Transverse colon (tissue), 4 donors: Measurements from ENCODE around the gene C9orf50. TPM values are rescaled to one million over a fixed set of nuclear protein-coding genes. Genes with fewer than 3 reads are reported as not detected.
A peak's percentile ranks its signal among the peaks of the same experiment; 100 is the strongest.

Experiments
- DNase-seq: peaks from one replicate; pipeline ENCODE4 v3.0.0-alpha.2; 2019
- H3K27ac ChIP-seq, 4 donors: fragments of 200-600 bp; sonication (generic); 2 replicates each; pipeline ENCODE4 v1.5.1; 2016 to 2018; ENCODE audit warnings: inconsistent platforms in 4 of 4
- H3K27me3 ChIP-seq: fragments of 200-600 bp; sonication (generic); 2 replicates; pipeline ENCODE4 v1.5.1; 2017; ENCODE audit warnings: inconsistent platforms
- H3K36me3 ChIP-seq, 4 donors: fragments of 200-600 bp; sonication (generic); 2 replicates each; pipeline ENCODE4 v1.5.1; 2017 to 2019; ENCODE audit warnings: inconsistent platforms in 4 of 4
- H3K4me1 ChIP-seq, 4 donors: fragments of 200-600 bp; sonication (generic); 2 replicates each; pipeline ENCODE4 v1.5.1; 2017 to 2020; ENCODE audit warnings: inconsistent platforms in 4 of 4
- H3K4me3 ChIP-seq, 4 donors: fragments of 200-600 bp; sonication (generic); 1 replicate in 1 of 4; 2 replicates in 3 of 4; pipeline versions ENCODE4 v1.5.1 to v1.6.1; 2017 to 2019; ENCODE audit warnings: inconsistent platforms in 4 of 4
- H3K9me3 ChIP-seq, 2 donors: fragments of 200-600 bp; sonication (generic); 2 replicates each; pipeline ENCODE4 v1.5.1; 2017 to 2019; ENCODE audit warnings: inconsistent platforms in 2 of 2
- EP300 ChIP-seq: sonication (generic); formaldehyde crosslinking; IDR thresholded peaks from one replicate; pipeline ENCODE4 v1.6.1; 2017; ENCODE audit warnings: antibody characterized with exemption, low read depth
- POLR2A ChIP-seq: fragments of 450-650 bp; IDR thresholded peaks from one replicate; pipeline ENCODE4 v1.6.1; 2016; ENCODE audit warnings: antibody characterized with exemption, mild to moderate bottlenecking, moderate library complexity
- POLR2AphosphoS5 ChIP-seq, 3 donors: sonication (generic); formaldehyde crosslinking; IDR thresholded peaks; one replicate each; pipeline ENCODE4 v1.6.1; 2016; ENCODE audit warnings: antibody characterized with exemption in 3 of 3
- WGBS, 2 donors: methylation state at CpG; one replicate each; pipeline ENCODE4 v1.1.5; 2018; ENCODE audit warnings: low coverage in 1 of 2; 5-methylcytosine and 5-hydroxymethylcytosine counted together
- in situ Hi-C, 4 donors: fragments of 200-750 bp; cut with MboI; loops; one replicate each; pipeline versions ENCODE4 v1.15.0 to v1.15.1; 2017; ENCODE audit warnings: low sequenced_read_pairs in 3 of 4, low pct_ligation_motif_present in 1 of 4, low pct_unique_long_range_greater_than_20kb in 1 of 4
- intact Hi-C: fragments of 100-400 bp; cut with DNase I; formaldehyde crosslinking; loops from one replicate; pipeline ENCODE4 v1.15.1; 2023; ENCODE audit warnings: low total_unique reads
- total RNA-seq, 4 donors: library from RNA; depleted of rRNA; stranded (reverse); fragments of >200 nt; gene quantifications; one replicate each; pipeline ENCODE4 v1.1.0, GENCODE V29; 2016
- TF ChIP-seq, protein P1 (sequence below), 5 experiments: fragments of 200-600 bp in 3 of 5; fragments of 450-650 bp in 2 of 5; sonication (generic) in 3 of 5; IDR thresholded peaks; 1 replicate in 2 of 5; 2 replicates in 3 of 5; pipeline ENCODE4 v1.5.1; 2016 to 2017; ENCODE audit warnings: antibody characterized with exemption in 5 of 5, inconsistent platforms in 3 of 5, mild to moderate bottlenecking in 2 of 5, moderate library complexity in 1 of 5

C9orf50 gene, protein sequence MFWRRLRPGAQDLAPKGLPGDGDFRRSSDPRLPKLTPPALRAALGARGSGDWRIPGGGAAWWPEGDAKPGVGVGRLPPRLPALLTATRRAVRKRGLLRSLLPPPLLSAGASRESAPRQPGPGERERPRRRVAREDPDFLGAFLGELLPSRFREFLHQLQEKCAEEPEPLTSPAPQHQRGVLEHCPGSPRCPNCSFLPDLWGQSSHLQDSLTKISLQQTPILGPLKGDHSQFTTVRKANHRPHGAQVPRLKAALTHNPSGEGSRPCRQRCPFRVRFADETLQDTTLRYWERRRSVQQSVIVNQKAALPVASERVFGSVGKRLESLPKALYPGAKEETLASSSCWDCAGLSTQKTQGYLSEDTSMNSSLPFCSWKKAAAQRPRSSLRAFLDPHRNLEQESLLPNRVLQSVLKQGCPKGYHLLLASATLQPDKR
- total RNA-seq, result not detected

DNA sequence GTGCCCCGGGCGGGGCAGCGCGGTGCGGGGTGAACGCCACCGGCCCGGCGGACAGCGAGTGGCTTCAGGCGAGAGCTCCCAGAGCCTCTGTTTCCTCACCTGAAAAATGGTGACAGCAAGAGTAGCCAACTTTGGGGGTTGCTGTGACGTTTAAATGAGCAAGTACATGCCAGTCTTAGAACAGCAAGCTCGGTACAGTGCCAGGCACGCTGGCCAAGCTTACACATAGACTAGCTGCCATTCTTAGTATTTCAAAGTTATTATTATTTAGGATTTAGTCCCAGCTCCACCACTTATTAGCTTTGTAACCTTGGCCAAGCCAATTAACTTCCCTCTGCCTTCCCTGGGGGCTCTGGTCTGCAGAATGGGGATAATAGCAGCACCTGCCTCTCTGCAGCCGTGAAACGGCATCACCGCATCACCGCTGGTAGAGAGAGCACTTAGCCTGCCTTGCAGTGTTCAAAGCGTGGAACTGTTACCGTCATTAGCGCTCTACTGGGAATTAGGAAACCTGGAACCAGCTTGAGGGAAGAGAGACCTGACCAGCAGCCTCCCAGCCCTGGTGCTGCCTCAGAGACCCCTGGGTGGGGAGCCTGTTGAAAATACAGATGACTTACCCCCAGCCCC lies at the start of gene C9orf50:
Gene C9orf50 (minus strand): TSS at position 433 of the 627 bp plus-strand sequence. CDS start 527 bp downstream, outside the sequence.
- H3K27ac ChIP-seq, result peak within 1 kb of the TSS in 3 of 4 donors; percentile 18 to 42 (median 34)
- in situ Hi-C loops, result no loop called here
- peaks cover 0 to 23% (median 13%) of the 10 kb centered on the region in 4 donors for H3K4me1 ChIP-seq
- intact Hi-C loops, result no loop called here
- peak within 1 kb of the TSS; percentile 10 to 64 (median 48) for H3K4me3 ChIP-seq
- H3K36me3 ChIP-seq, result no peaks in the 10 kb centered on the region
- no peaks in the 10 kb centered on the region for H3K9me3 ChIP-seq
- 31% methylated on average over 21 of the region's 21 CpGs; no CpG with 5 or more reads in 1 of the 2 donors for WGBS, 2 donors
- TF ChIP-seq POLR2A, result no peak
- no peak for TF ChIP-seq POLR2AphosphoS5 (IDR thresholded peaks at IDR 0.05)
- TF ChIP-seq, protein P1, sequence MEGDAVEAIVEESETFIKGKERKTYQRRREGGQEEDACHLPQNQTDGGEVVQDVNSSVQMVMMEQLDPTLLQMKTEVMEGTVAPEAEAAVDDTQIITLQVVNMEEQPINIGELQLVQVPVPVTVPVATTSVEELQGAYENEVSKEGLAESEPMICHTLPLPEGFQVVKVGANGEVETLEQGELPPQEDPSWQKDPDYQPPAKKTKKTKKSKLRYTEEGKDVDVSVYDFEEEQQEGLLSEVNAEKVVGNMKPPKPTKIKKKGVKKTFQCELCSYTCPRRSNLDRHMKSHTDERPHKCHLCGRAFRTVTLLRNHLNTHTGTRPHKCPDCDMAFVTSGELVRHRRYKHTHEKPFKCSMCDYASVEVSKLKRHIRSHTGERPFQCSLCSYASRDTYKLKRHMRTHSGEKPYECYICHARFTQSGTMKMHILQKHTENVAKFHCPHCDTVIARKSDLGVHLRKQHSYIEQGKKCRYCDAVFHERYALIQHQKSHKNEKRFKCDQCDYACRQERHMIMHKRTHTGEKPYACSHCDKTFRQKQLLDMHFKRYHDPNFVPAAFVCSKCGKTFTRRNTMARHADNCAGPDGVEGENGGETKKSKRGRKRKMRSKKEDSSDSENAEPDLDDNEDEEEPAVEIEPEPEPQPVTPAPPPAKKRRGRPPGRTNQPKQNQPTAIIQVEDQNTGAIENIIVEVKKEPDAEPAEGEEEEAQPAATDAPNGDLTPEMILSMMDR (IDR thresholded peaks at IDR 0.05), result no peak
- no peak for TF ChIP-seq EP300
- DNase-seq, result no peak
- peaks cover 15% of the 10 kb centered on the region for H3K27me3 ChIP-seq

- H3K9me3 ChIP-seq, result no peaks in the 10 kb centered on the region
- no peak overlapping the region for H3K4me3 ChIP-seq
- in situ Hi-C loops (no loop called here), intact Hi-C loops (no loop called here)
- peaks cover 38% of the 10 kb centered on the region for H3K27me3 ChIP-seq
- TF ChIP-seq, protein P1 (IDR thresholded peaks at IDR 0.05), result no peak
- TF ChIP-seq EP300 (no peak), POLR2AphosphoS5 (IDR thresholded peaks at IDR 0.05) (no peak), POLR2A (no peak)
- 84 to 87% methylated on average over 11 to 13 of the region's 13 CpGs for WGBS, 2 donors
- H3K36me3 ChIP-seq, result no peaks in the 10 kb centered on the region
- H3K4me1 ChIP-seq, result peaks cover 4 to 9% (median 7%) of the 10 kb centered on the region in 4 donors
- H3K27ac ChIP-seq, result no peak overlapping the region
- no peak for DNase-seq
Measured at GRCh38 chr9:129669946-129670345, 49.0 kb upstream of the C9orf50 start.

- Histone ChIP-seq H3K9me3 (no peaks in the 10 kb centered on the region), H3K36me3 (no peaks in the 10 kb centered on the region), H3K4me1 (peaks cover 4 to 10% (median 7%) of the 10 kb centered on the region in 4 donors), H3K4me3 (no peak overlapping the region), H3K27me3 (peaks cover 45% of the 10 kb centered on the region), H3K27ac (no peak overlapping the region)
- no peak for DNase-seq
- TF ChIP-seq, protein P1 (IDR thresholded peaks at IDR 0.05), result no peak
- TF ChIP-seq EP300, result no peak
- no peak for TF ChIP-seq POLR2A
- no peak for TF ChIP-seq POLR2AphosphoS5 (IDR thresholded peaks at IDR 0.05)
- in situ Hi-C loops, result no loop called here
- intact Hi-C loops, result no loop called here
- WGBS, 2 donors, result 57 to 68% methylated on average over 11 to 17 of the region's 17 CpGs
Measured at GRCh38 chr9:129669141-129669718, 48.3 kb upstream of the C9orf50 start.

GRCh38 chr9:129667850-129668249 lies 46.9 kb upstream of the C9orf50 start:
- intact Hi-C loops (no loop called here), in situ Hi-C loops (no loop called here)
- no peaks in the 10 kb centered on the region for H3K9me3 ChIP-seq
- H3K4me3 ChIP-seq, result no peak overlapping the region
- peaks cover 53% of the 10 kb centered on the region for H3K27me3 ChIP-seq
- H3K27ac ChIP-seq, result no peak overlapping the region
- TF ChIP-seq POLR2AphosphoS5 (IDR thresholded peaks at IDR 0.05) (no peak), EP300 (no peak)
- DNase-seq, result peak; percentile 22
- peaks cover 4 to 10% (median 7%) of the 10 kb centered on the region in 4 donors for H3K4me1 ChIP-seq
- 62% methylated on average over 9 of the region's 9 CpGs; no CpG with 5 or more reads in 1 of the 2 donors for WGBS, 2 donors
- H3K36me3 ChIP-seq, result no peaks in the 10 kb centered on the region
